Sigmoid colon (tissue), 4 donors: Measurements from ENCODE around the gene TRAPPC13.

Source experiments
- CTCF ChIP-seq, 4 experiments: fragments of 450-650 bp in 3 of 4; fragments of 200-600 bp in 1 of 4; IDR thresholded peaks; one replicate each; pipeline ENCODE4 v1.5.1; 2016 to 2019; ENCODE audit warnings: antibody characterized with exemption in 4 of 4, mild to moderate bottlenecking in 3 of 4, moderate library complexity in 2 of 4
- POLR2A ChIP-seq, 2 donors: fragments of 450-650 bp; IDR thresholded peaks; one replicate each; pipeline ENCODE4 v1.6.1; 2016; ENCODE audit warnings: antibody characterized with exemption in 2 of 2, mild to moderate bottlenecking in 2 of 2, moderate library complexity in 2 of 2
- POLR2AphosphoS5 ChIP-seq, 4 donors: sonication (generic); formaldehyde crosslinking; IDR thresholded peaks; one replicate each; pipeline ENCODE4 v1.6.1; 2017; ENCODE audit warnings: antibody characterized with exemption in 4 of 4

GRCh38 chr5:65654713-65655112 lies 29.9 kb downstream of the TRAPPC13 start:
- TF ChIP-seq POLR2AphosphoS5 (IDR thresholded peaks at IDR 0.05) (no peak), CTCF (IDR thresholded peaks at IDR 0.05) (no peak), POLR2A (IDR thresholded peaks at IDR 0.05) (no peak)
